Esophagus squamous epithelium (tissue), 5 donors: ENCODE measurements around the gene CSTF1. TPM values are rescaled to one million over a fixed set of nuclear protein-coding genes. Genes with fewer than 3 reads are reported as not detected.

Experiments used
- DNase-seq: peaks from one replicate; lab custom pipeline; 2025; lab: John Stamatoyannopoulos, UW
- H3K27ac ChIP-seq, 4 donors: fragments of 200-600 bp; sonication (generic); one replicate each; pipeline ENCODE4 v1.5.1; 2016 to 2019; ENCODE audit warnings: mild to moderate bottlenecking in 1 of 4
- H3K27me3 ChIP-seq, 4 donors: fragments of 200-600 bp; sonication (generic); 1 replicate in 3 of 4; 2 replicates in 1 of 4; pipeline versions ENCODE4 v1.5.1 to v1.6.0; 2017 to 2021; ENCODE audit warnings: antibody characterized with exemption in 1 of 4
- H3K36me3 ChIP-seq, 3 donors: fragments of 200-600 bp; sonication (generic); one replicate each; pipeline ENCODE4 v1.5.1; 2016 to 2019
- H3K4me1 ChIP-seq, 3 donors: fragments of 200-600 bp; sonication (generic); one replicate each; pipeline ENCODE4 v1.5.1; 2017 to 2019
- H3K4me3 ChIP-seq, 4 donors: fragments of 200-600 bp; sonication (generic); 1 replicate in 3 of 4; 2 replicates in 1 of 4; pipeline ENCODE4 v1.5.1; 2016 to 2019; ENCODE audit warnings: mild to moderate bottlenecking in 2 of 4, moderate library complexity in 1 of 4
- H3K9me3 ChIP-seq, 3 donors: fragments of 200-600 bp; sonication (generic); one replicate each; pipeline ENCODE4 v1.5.1; 2016 to 2019
- CTCF ChIP-seq, 6 experiments: fragments of 450-650 bp in 4 of 6; fragments of 200-600 bp in 2 of 6; sonication (generic) in 2 of 6; IDR thresholded peaks; one replicate each; pipeline ENCODE4 v1.5.1; 2016 to 2019; ENCODE audit warnings: antibody characterized with exemption in 6 of 6, mild to moderate bottlenecking in 4 of 6, moderate library complexity in 4 of 6
- POLR2A ChIP-seq, 4 donors: fragments of 450-650 bp; IDR thresholded peaks; one replicate each; pipeline ENCODE4 v1.6.1; 2017; ENCODE audit warnings: antibody characterized with exemption in 4 of 4, mild to moderate bottlenecking in 4 of 4, moderate library complexity in 3 of 4
- WGBS, 2 donors: methylation state at CpG; one replicate each; pipeline ENCODE4 v1.1.5; 2018; 5-methylcytosine and 5-hydroxymethylcytosine counted together
- intact Hi-C: fragments of 100-400 bp; cut with DNase I; formaldehyde crosslinking; loops from one replicate; pipeline ENCODE4 v1.15.0; 2022
- total RNA-seq, 4 donors: library from RNA; depleted of rRNA; stranded (reverse); fragments of >200 nt; gene quantifications; one replicate each; pipeline ENCODE4 v1.1.0, GENCODE V29; 2016
- donor health status: DM: yes; HTN: yes; CAD: no.

The CSTF1 gene
- total RNA-seq, 4 donors from 2014 or later, result 13.2 to 33.5 (median 24.1) TPM

GRCh38 chr20:56453352-56453751 is 60.9 kb downstream of the CSTF1 start:
- intact Hi-C loops, result no loop called here
- Histone ChIP-seq H3K27me3 (no peaks in the 10 kb centered on the region), H3K27ac (no peak overlapping the region), H3K4me1 (no peaks in the 10 kb centered on the region), H3K9me3 (no peaks in the 10 kb centered on the region), H3K4me3 (no peak overlapping the region), H3K36me3 (no peaks in the 10 kb centered on the region)
- 73 to 78% methylated on average over 5 of the region's 5 CpGs for WGBS, 2 donors
- no peak for TF ChIP-seq POLR2A (IDR thresholded peaks at IDR 0.05)
- no peak for TF ChIP-seq CTCF (IDR thresholded peaks at IDR 0.05)
- DNase-seq, result no peak

GRCh38 chr20:56454754-56455153 is 62.3 kb downstream of the CSTF1 start:
- 78 to 81% methylated on average over 7 of the region's 7 CpGs for WGBS, 2 donors
- H3K27ac ChIP-seq, result no peak overlapping the region
- no peaks in the 10 kb centered on the region for H3K36me3 ChIP-seq
- DNase-seq, result no peak
- no peak for TF ChIP-seq POLR2A (IDR thresholded peaks at IDR 0.05)
- no peak for TF ChIP-seq CTCF (IDR thresholded peaks at IDR 0.05)
- H3K4me3 ChIP-seq, result no peak overlapping the region
- H3K9me3 ChIP-seq, result no peaks in the 10 kb centered on the region
- intact Hi-C loops, result no loop called here
- H3K4me1 ChIP-seq, result no peaks in the 10 kb centered on the region
- H3K27me3 ChIP-seq, result no peaks in the 10 kb centered on the region

Other genes starting within 250 kb of the CSTF1 start
- gene MC3R, start 143.9 kb upstream of the CSTF1 start, total RNA-seq, result not detected
- gene FAM210B, start 33.7 kb upstream of the CSTF1 start, total RNA-seq, result 10 to 100 TPM; 14.0 to 46.2 (median 29.1) TPM
- gene AURKA, start 430 bp upstream of the CSTF1 start, total RNA-seq, result 10 to 100 TPM in 2 of 4 donors, 1 to 10 TPM in 2; 2.9 to 25.8 (median 12.3) TPM
- gene CASS4, start 19.6 kb downstream of the CSTF1 start, total RNA-seq, result 1 to 10 TPM in 1 of 4 donors, under 1 TPM in 3; 0.22 to 1.3 (median 0.63) TPM
- 10 to 100 TPM; 40.3 to 53.6 (median 44.7) TPM for gene RTF2, start 76.0 kb downstream of the CSTF1 start, total RNA-seq
- gene FAM209A, start 132.1 kb downstream of the CSTF1 start, total RNA-seq, result not detected
- not detected for gene FAM209B, start 140.6 kb downstream of the CSTF1 start, total RNA-seq
- 10 to 100 TPM; 25.9 to 34.8 (median 31.8) TPM for gene TFAP2C, start 236.7 kb downstream of the CSTF1 start, total RNA-seq